ENCODE data around the gene NT5E. TPM values are rescaled to one million over a fixed set of nuclear protein-coding genes. Genes with fewer than 3 reads are reported as not detected.

The NT5E gene
- total RNA-seq, result 209 and 231 TPM in 2 replicates

GRCh38 chr6:85449818-85450759 is at the start of gene NT5E:
TSS of gene NT5E (plus strand) at chr6:85450083. CDS start at chr6:85450140, 57 bp downstream.

Other genes with a start within 250 kb of the NT5E start
- gene SNX14, start 143.8 kb downstream of the NT5E start, total RNA-seq, result 78.8 and 98.3 TPM in 2 replicates
- gene SYNCRIP, start 192.8 kb downstream of the NT5E start, total RNA-seq, result 59.9 and 65.9 TPM in 2 replicates

Measured in hair follicle dermal papilla cell (primary cell).